Karpas-422 (cell line): ENCODE data around the gene SMIM43. TPM values are rescaled to one million over a fixed set of nuclear protein-coding genes. Genes with fewer than 3 reads are reported as not detected.
A peak's percentile ranks its signal among the peaks of the same experiment; 100 is the strongest.

Experiments used
- DNase-seq: peaks from one replicate; pipeline ENCODE4 v3.0.0-alpha.2; 2015
- H2AFZ ChIP-seq: fragments of 200-600 bp; sonication (generic); 2 replicates; pipeline ENCODE4 v1.6.1; 2014; ENCODE audit warnings: antibody characterized with exemption, low read length, mixed read lengths
- H3K27ac ChIP-seq: fragments of 200-600 bp; sonication (generic); 2 replicates; pipeline ENCODE4 v1.5.1; 2014; ENCODE audit warnings: mild to moderate bottlenecking, low read length, moderate library complexity
- H3K27me3 ChIP-seq: fragments of 200-600 bp; sonication (generic); 2 replicates; pipeline ENCODE4 v1.6.1; 2014; ENCODE audit warnings: low read length, mixed read lengths
- H3K36me3 ChIP-seq: fragments of 200-600 bp; sonication (generic); 2 replicates; pipeline ENCODE4 v1.6.1; 2014; ENCODE audit warnings: low read length, mixed read lengths; ENCODE audit not compliant: insufficient read depth
- H3K4me1 ChIP-seq: fragments of 200-600 bp; sonication (generic); 2 replicates; pipeline ENCODE4 v1.6.1; 2014; ENCODE audit warnings: mild to moderate bottlenecking, low read length, mixed read lengths
- H3K4me2 ChIP-seq: fragments of 200-600 bp; sonication (generic); 2 replicates; pipeline ENCODE4 v1.6.1; 2014; ENCODE audit warnings: low read length, low read depth, mild to moderate bottlenecking; ENCODE audit not compliant: poor library complexity, severe bottlenecking
- H3K4me3 ChIP-seq: fragments of 200-600 bp; sonication (generic); 2 replicates; pipeline ENCODE4 v1.5.1; 2014; ENCODE audit warnings: mild to moderate bottlenecking, antibody characterized with exemption, low read length, mixed read lengths
- H3K79me2 ChIP-seq: fragments of 200-600 bp; sonication (generic); 2 replicates; pipeline ENCODE4 v1.6.1; 2014; ENCODE audit warnings: mild to moderate bottlenecking, low read length, mixed read lengths
- H3K9ac ChIP-seq: fragments of 200-600 bp; sonication (generic); 2 replicates; pipeline ENCODE4 v1.6.0; 2014; ENCODE audit warnings: low read length
- H3K9me2 ChIP-seq: fragments of 200-600 bp; sonication (generic), shearing (Covaris generic); replicated peaks from 2 replicates; pipeline ENCODE4 v1.6.0; 2014; ENCODE audit warnings: mild to moderate bottlenecking, low read length, moderate library complexity; ENCODE audit not compliant: insufficient read depth
- H3K9me3 ChIP-seq: fragments of 300-700, 200-600 bp; sonication (generic); 2 replicates; pipeline ENCODE4 v1.6.1; 2014; ENCODE audit warnings: low read length, mixed read lengths
- H4K20me1 ChIP-seq: fragments of 200-600 bp; sonication (generic); 2 replicates; pipeline ENCODE4 v1.6.1; 2014; ENCODE audit warnings: mild to moderate bottlenecking, antibody characterized with exemption, low read length, low read depth; ENCODE audit not compliant: insufficient read depth
- total RNA-seq: library from RNA; depleted of rRNA; stranded (reverse); fragments of >200 nt; shearing (Covaris generic); gene quantifications from 2 replicates; pipeline ENCODE4 v1.2.3, GENCODE V29; 2014; ENCODE audit warnings: low replicate concordance

Gene SMIM43
- total RNA-seq, 1 experiment from 2014 or later, result not detected

GRCh38 chr4:121728798-121729226 lies 36.2 kb downstream of the SMIM43 start:
- Histone ChIP-seq H2AFZ (no peak overlapping the region), H3K27me3 (no peaks in the 10 kb centered on the region)

GRCh38 chr4:121728066-121728465 lies 36.9 kb downstream of the SMIM43 start:
- H3K4me3 ChIP-seq, result no peak overlapping the region
- H3K9me2 ChIP-seq, result no peaks in the 10 kb centered on the region
- no peaks in the 10 kb centered on the region for H3K79me2 ChIP-seq
- H3K4me1 ChIP-seq, result no peaks in the 10 kb centered on the region
- no peak overlapping the region for H3K4me2 ChIP-seq
- no peaks in the 10 kb centered on the region for H3K9me3 ChIP-seq
- no peak overlapping the region for H2AFZ ChIP-seq
- H3K27me3 ChIP-seq, result no peaks in the 10 kb centered on the region
- H3K9ac ChIP-seq, result no peak overlapping the region
- no peak for DNase-seq
- no peak overlapping the region for H3K27ac ChIP-seq
- no peaks in the 10 kb centered on the region for H3K36me3 ChIP-seq
- no peaks in the 10 kb centered on the region for H4K20me1 ChIP-seq

More at GRCh38 chr4:121728798-121729226, 36.2 kb downstream of the SMIM43 start:
- H4K20me1 ChIP-seq, result no peaks in the 10 kb centered on the region
- H3K9ac ChIP-seq, result no peak overlapping the region
- H3K4me2 ChIP-seq, result no peak overlapping the region
- H3K79me2 ChIP-seq, result no peaks in the 10 kb centered on the region
- H3K27ac ChIP-seq, result no peak overlapping the region
- no peak overlapping the region for H3K4me3 ChIP-seq
- DNase-seq, result no peak
- H3K9me2 ChIP-seq, result no peaks in the 10 kb centered on the region
- H3K36me3 ChIP-seq, result no peaks in the 10 kb centered on the region
- H3K4me1 ChIP-seq, result no peaks in the 10 kb centered on the region
- H3K9me3 ChIP-seq, result no peaks in the 10 kb centered on the region

- Histone ChIP-seq H2AFZ (no peak overlapping the region), H3K9me3 (no peaks in the 10 kb centered on the region), H3K9ac (no peak overlapping the region), H3K4me2 (no peak overlapping the region), H3K4me1 (no peaks in the 10 kb centered on the region), H3K27me3 (no peaks in the 10 kb centered on the region), H3K4me3 (no peak overlapping the region), H4K20me1 (no peaks in the 10 kb centered on the region), H3K36me3 (no peaks in the 10 kb centered on the region), H3K79me2 (no peaks in the 10 kb centered on the region), H3K9me2 (no peaks in the 10 kb centered on the region), H3K27ac (no peak overlapping the region)
- peak; percentile 79 for DNase-seq
These were observed 38.2 kb downstream of the SMIM43 start for GRCh38 chr4:121726642-121727268.

- Histone ChIP-seq H3K4me1 (no peaks in the 10 kb centered on the region), H3K9me3 (no peaks in the 10 kb centered on the region), H3K27me3 (no peaks in the 10 kb centered on the region), H4K20me1 (no peaks in the 10 kb centered on the region), H3K9ac (no peak overlapping the region), H2AFZ (no peak overlapping the region), H3K4me3 (no peak overlapping the region), H3K4me2 (no peak overlapping the region), H3K79me2 (no peaks in the 10 kb centered on the region), H3K36me3 (no peaks in the 10 kb centered on the region), H3K27ac (no peak overlapping the region), H3K9me2 (no peaks in the 10 kb centered on the region)
- DNase-seq, result no peak
These were observed 40.3 kb downstream of the SMIM43 start for GRCh38 chr4:121724671-121725070.

- H3K4me1 ChIP-seq, result no peaks in the 10 kb centered on the region
- no peak overlapping the region for H3K27ac ChIP-seq
- H3K27me3 ChIP-seq, result no peaks in the 10 kb centered on the region
- H4K20me1 ChIP-seq, result no peaks in the 10 kb centered on the region
- no peaks in the 10 kb centered on the region for H3K79me2 ChIP-seq
- no peak overlapping the region for H3K9ac ChIP-seq
- no peaks in the 10 kb centered on the region for H3K9me3 ChIP-seq
- no peaks in the 10 kb centered on the region for H3K36me3 ChIP-seq
- no peak for DNase-seq
- no peak overlapping the region for H2AFZ ChIP-seq
- no peak overlapping the region for H3K4me3 ChIP-seq
- no peak overlapping the region for H3K4me2 ChIP-seq
- H3K9me2 ChIP-seq, result no peaks in the 10 kb centered on the region
These were observed 43.3 kb downstream of the SMIM43 start for GRCh38 chr4:121721700-121722099.

- Histone ChIP-seq H3K9me2 (no peaks in the 10 kb centered on the region), H3K27me3 (no peaks in the 10 kb centered on the region), H3K79me2 (no peaks in the 10 kb centered on the region), H3K4me2 (no peak overlapping the region), H3K36me3 (no peaks in the 10 kb centered on the region), H3K27ac (no peak overlapping the region), H3K9ac (no peak overlapping the region), H4K20me1 (no peaks in the 10 kb centered on the region), H3K4me3 (no peak overlapping the region), H3K4me1 (no peaks in the 10 kb centered on the region), H2AFZ (no peak overlapping the region), H3K9me3 (no peaks in the 10 kb centered on the region)
- DNase-seq, result no peak
These were observed 44.9 kb downstream of the SMIM43 start for GRCh38 chr4:121720109-121720508.

- Histone ChIP-seq H3K36me3 (no peaks in the 10 kb centered on the region), H4K20me1 (no peaks in the 10 kb centered on the region), H3K4me2 (no peak overlapping the region), H3K27me3 (no peaks in the 10 kb centered on the region), H3K9me2 (no peaks in the 10 kb centered on the region), H3K9ac (no peak overlapping the region), H3K79me2 (no peaks in the 10 kb centered on the region), H3K4me1 (no peaks in the 10 kb centered on the region), H3K4me3 (no peak overlapping the region), H2AFZ (no peak overlapping the region), H3K9me3 (no peaks in the 10 kb centered on the region), H3K27ac (no peak overlapping the region)
- no peak for DNase-seq
These were observed 47.2 kb downstream of the SMIM43 start for GRCh38 chr4:121717680-121718237.

- H3K9me2 ChIP-seq, result no peaks in the 10 kb centered on the region
- no peaks in the 10 kb centered on the region for H3K9me3 ChIP-seq
- no peak overlapping the region for H2AFZ ChIP-seq
- H3K79me2 ChIP-seq, result no peaks in the 10 kb centered on the region
- H3K27me3 ChIP-seq, result no peaks in the 10 kb centered on the region
- no peak overlapping the region for H3K27ac ChIP-seq
- H3K4me2 ChIP-seq, result no peak overlapping the region
- no peaks in the 10 kb centered on the region for H3K4me1 ChIP-seq
- no peak overlapping the region for H3K9ac ChIP-seq
- no peaks in the 10 kb centered on the region for H4K20me1 ChIP-seq
- no peak overlapping the region for H3K4me3 ChIP-seq
- H3K36me3 ChIP-seq, result no peaks in the 10 kb centered on the region
- no peak for DNase-seq
These were observed 50.4 kb downstream of the SMIM43 start for GRCh38 chr4:121714548-121714947.
